ENCODE results near the gene LRRK1. TPM values are rescaled to one million over a fixed set of nuclear protein-coding genes. Genes with fewer than 3 reads are reported as not detected.

Gene LRRK1
- total and polyA plus RNA-seq, 2 of the 13 experiments (the other 11 are each of a cell fraction or from before 2014, with no cell fraction given) = 0.13 to 1.2 TPM

DNA sequence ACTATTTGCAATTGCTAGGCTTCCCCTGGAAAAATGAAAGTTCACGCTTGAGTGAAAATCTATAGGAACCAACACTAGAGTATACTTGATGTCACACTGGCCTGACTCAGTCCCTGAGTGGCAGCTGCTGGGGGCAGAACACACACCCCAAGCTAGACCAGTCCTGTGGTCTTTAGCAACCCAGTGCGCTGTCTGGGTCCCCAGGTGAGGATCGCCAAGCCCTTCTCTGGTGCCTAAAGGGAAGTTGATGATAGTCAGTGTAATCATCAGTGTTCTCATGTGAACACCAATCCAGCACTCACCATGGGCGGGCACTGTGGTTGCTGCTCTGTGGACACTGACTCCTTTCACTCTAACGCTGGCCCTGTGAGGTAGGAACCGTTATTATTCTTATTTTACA lies 28.3 kb upstream of the LRRK1 start (continued):
- TF ChIP-seq, protein P1, sequence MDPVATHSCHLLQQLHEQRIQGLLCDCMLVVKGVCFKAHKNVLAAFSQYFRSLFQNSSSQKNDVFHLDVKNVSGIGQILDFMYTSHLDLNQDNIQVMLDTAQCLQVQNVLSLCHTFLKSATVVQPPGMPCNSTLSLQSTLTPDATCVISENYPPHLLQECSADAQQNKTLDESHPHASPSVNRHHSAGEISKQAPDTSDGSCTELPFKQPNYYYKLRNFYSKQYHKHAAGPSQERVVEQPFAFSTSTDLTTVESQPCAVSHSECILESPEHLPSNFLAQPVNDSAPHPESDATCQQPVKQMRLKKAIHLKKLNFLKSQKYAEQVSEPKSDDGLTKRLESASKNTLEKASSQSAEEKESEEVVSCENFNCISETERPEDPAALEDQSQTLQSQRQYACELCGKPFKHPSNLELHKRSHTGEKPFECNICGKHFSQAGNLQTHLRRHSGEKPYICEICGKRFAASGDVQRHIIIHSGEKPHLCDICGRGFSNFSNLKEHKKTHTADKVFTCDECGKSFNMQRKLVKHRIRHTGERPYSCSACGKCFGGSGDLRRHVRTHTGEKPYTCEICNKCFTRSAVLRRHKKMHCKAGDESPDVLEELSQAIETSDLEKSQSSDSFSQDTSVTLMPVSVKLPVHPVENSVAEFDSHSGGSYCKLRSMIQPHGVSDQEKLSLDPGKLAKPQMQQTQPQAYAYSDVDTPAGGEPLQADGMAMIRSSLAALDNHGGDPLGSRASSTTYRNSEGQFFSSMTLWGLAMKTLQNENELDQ (CRISPR knock-in tag; IDR thresholded peaks at IDR 0.05; ENCODE audit: borderline replicate concordance) = no peak
- TF ChIP-seq, protein P2, sequence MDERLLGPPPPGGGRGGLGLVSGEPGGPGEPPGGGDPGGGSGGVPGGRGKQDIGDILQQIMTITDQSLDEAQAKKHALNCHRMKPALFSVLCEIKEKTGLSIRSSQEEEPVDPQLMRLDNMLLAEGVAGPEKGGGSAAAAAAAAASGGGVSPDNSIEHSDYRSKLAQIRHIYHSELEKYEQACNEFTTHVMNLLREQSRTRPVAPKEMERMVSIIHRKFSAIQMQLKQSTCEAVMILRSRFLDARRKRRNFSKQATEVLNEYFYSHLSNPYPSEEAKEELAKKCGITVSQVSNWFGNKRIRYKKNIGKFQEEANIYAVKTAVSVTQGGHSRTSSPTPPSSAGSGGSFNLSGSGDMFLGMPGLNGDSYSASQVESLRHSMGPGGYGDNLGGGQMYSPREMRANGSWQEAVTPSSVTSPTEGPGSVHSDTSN (CRISPR knock-in tag; IDR thresholded peaks at IDR 0.05) = no peak
- TF ChIP-seq ONECUT2 (CRISPR knock-in tag; IDR thresholded peaks at IDR 0.05) (no peak), NBN (conservative IDR thresholded peaks at IDR 0.05) (no peak), ZNF207 (IDR thresholded peaks at IDR 0.05; ENCODE audit: borderline replicate concordance) (no peak), ZNF432 (CRISPR knock-in tag; IDR thresholded peaks at IDR 0.05; ENCODE audit: borderline replicate concordance) (no peak)
- TF ChIP-seq, protein P3, sequence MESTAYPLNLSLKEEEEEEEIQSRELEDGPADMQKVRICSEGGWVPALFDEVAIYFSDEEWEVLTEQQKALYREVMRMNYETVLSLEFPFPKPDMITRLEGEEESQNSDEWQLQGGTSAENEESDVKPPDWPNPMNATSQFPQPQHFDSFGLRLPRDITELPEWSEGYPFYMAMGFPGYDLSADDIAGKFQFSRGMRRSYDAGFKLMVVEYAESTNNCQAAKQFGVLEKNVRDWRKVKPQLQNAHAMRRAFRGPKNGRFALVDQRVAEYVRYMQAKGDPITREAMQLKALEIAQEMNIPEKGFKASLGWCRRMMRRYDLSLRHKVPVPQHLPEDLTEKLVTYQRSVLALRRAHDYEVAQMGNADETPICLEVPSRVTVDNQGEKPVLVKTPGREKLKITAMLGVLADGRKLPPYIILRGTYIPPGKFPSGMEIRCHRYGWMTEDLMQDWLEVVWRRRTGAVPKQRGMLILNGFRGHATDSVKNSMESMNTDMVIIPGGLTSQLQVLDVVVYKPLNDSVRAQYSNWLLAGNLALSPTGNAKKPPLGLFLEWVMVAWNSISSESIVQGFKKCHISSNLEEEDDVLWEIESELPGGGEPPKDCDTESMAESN (CRISPR knock-in tag; conservative IDR thresholded peaks at IDR 0.05) = no peak
